HG03108 (cell line): ENCODE results near the gene RPS6KC1.
"Not testable (repeated sequence)": the region's sequence is repeated elsewhere in the genome, so short reads cannot be mapped to it uniquely, and the experiment has no call there.

Experiments used
- ATAC-seq: cut with Tn5 transposase; IDR thresholded peaks from one replicate; pipeline ENCODE4 v1.9.1; 2021; ENCODE audit warnings: moderate library complexity; ENCODE audit not compliant: unreplicated experiment

RPS6KC1 gene

GRCh38 chr1:213269829-213270228, 218.8 kb downstream of the RPS6KC1 start:
- ATAC-seq: no peak

- no peak for ATAC-seq
Measured at GRCh38 chr1:213273546-213273945, 222.5 kb downstream of the RPS6KC1 start.

GRCh38 chr1:213274140-213274539, 223.1 kb downstream of the RPS6KC1 start:
- ATAC-seq: no peak

- ATAC-seq: no peak
Measured at GRCh38 chr1:213275293-213275692, 224.3 kb downstream of the RPS6KC1 start.

- no peak for ATAC-seq
Measured at GRCh38 chr1:213276236-213276635, 225.2 kb downstream of the RPS6KC1 start.

- ATAC-seq: no peak
Measured at GRCh38 chr1:213277036-213277435, 226.0 kb downstream of the RPS6KC1 start.

GRCh38 chr1:213279410-213279809, 228.4 kb downstream of the RPS6KC1 start:
- ATAC-seq: no peak

GRCh38 chr1:213281640-213282301, 230.7 kb downstream of the RPS6KC1 start:
- no peak for ATAC-seq

GRCh38 chr1:213284626-213285025, 233.6 kb downstream of the RPS6KC1 start:
- ATAC-seq: no peak

GRCh38 chr1:213286235-213286634, 235.2 kb downstream of the RPS6KC1 start:
- ATAC-seq: no peak

- ATAC-seq: no peak
Measured at GRCh38 chr1:213287987-213288386, 236.9 kb downstream of the RPS6KC1 start.

GRCh38 chr1:213291526-213291925, 240.5 kb downstream of the RPS6KC1 start:
- ATAC-seq: no peak

- ATAC-seq: no peak
Measured at GRCh38 chr1:213292614-213293013, 241.6 kb downstream of the RPS6KC1 start.

GRCh38 chr1:213295860-213296259, 244.8 kb downstream of the RPS6KC1 start:
- no peak for ATAC-seq

GRCh38 chr1:213296558-213296957, 245.5 kb downstream of the RPS6KC1 start:
- no peak for ATAC-seq

GRCh38 chr1:213297021-213297420, 246.0 kb downstream of the RPS6KC1 start:
- no peak for ATAC-seq

GRCh38 chr1:213300433-213300832, 249.4 kb downstream of the RPS6KC1 start:
- ATAC-seq: no peak

GRCh38 chr1:213301524-213301923, 250.5 kb downstream of the RPS6KC1 start:
- ATAC-seq: not testable (repeated sequence)

- ATAC-seq: no peak
Measured at GRCh38 chr1:213303286-213303685, 252.2 kb downstream of the RPS6KC1 start.

- no peak for ATAC-seq
Measured at GRCh38 chr1:213315571-213315970, 264.5 kb downstream of the RPS6KC1 start.

- not testable (repeated sequence) for ATAC-seq
Measured at GRCh38 chr1:213318458-213318857, 267.4 kb downstream of the RPS6KC1 start.

GRCh38 chr1:213320191-213320870, 269.3 kb downstream of the RPS6KC1 start:
- no peak for ATAC-seq
